Ovary (tissue), 3 donors: Measurements from ENCODE around the gene UBE3C.

Source experiments
- POLR2A ChIP-seq: fragments of 450-650 bp; IDR thresholded peaks from one replicate; pipeline ENCODE4 v1.6.1; 2017; ENCODE audit warnings: antibody characterized with exemption, mild to moderate bottlenecking, moderate library complexity
- TF ChIP-seq, protein P1 (sequence below), 3 donors: fragments of 450-650 bp in 2 of 3; fragments of 200-600 bp in 1 of 3; IDR thresholded peaks; one replicate each; pipeline versions ENCODE4 v1.5.1 to v1.8.0; 2016 to 2022; ENCODE audit warnings: antibody characterized with exemption in 3 of 3, mild to moderate bottlenecking in 1 of 3
- donor health status: DM: no; HTN: no; CAD: no.

- TF ChIP-seq POLR2A, result peak; percentile 54
- TF ChIP-seq, protein P1, sequence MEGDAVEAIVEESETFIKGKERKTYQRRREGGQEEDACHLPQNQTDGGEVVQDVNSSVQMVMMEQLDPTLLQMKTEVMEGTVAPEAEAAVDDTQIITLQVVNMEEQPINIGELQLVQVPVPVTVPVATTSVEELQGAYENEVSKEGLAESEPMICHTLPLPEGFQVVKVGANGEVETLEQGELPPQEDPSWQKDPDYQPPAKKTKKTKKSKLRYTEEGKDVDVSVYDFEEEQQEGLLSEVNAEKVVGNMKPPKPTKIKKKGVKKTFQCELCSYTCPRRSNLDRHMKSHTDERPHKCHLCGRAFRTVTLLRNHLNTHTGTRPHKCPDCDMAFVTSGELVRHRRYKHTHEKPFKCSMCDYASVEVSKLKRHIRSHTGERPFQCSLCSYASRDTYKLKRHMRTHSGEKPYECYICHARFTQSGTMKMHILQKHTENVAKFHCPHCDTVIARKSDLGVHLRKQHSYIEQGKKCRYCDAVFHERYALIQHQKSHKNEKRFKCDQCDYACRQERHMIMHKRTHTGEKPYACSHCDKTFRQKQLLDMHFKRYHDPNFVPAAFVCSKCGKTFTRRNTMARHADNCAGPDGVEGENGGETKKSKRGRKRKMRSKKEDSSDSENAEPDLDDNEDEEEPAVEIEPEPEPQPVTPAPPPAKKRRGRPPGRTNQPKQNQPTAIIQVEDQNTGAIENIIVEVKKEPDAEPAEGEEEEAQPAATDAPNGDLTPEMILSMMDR (IDR thresholded peaks at IDR 0.05), result no peak
Observed at GRCh38 chr7:157138424-157139110, at the start of gene UBE3C.
